Activated effector memory CD4-positive, alpha-beta T cell treated with anti-CD3 and anti-CD28 coated beads, Interleukin-2, amount 50 U/mL, for 16 hours (primary cell): ENCODE data around the gene PLET1.
"Not testable (repeated sequence)": the region's sequence is repeated elsewhere in the genome, so short reads cannot be mapped to it uniquely, and the experiment has no call there.

Experiments used
- DNase-seq: peaks from one replicate; pipeline ENCODE4 v3.0.0-alpha.2; 2020

Gene PLET1

GRCh38 chr11:112210890-112211289 is 49.8 kb downstream of the PLET1 start:
- DNase-seq = no peak

DNA sequence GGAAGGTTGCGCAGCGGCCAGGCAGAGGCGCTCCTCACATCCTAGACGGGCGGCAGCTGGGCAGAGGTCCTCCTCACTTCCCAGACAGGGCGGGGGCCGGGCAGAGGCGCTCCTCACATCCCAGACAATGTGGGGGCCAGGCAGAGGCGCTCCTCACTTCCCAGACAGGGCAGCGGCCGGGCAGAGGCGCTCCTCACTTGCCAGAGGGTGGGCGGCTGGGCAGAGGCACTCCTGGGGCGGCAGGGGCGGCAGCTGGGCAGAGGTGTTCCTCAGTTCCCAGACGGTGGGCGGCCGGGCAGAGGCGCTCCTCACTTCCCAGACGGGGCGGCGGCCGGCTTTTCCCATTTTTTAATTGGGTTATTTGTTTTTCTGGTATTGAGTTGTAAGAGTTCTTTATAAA is 54.6 kb downstream of the PLET1 start:
- DNase-seq = no peak

DNA sequence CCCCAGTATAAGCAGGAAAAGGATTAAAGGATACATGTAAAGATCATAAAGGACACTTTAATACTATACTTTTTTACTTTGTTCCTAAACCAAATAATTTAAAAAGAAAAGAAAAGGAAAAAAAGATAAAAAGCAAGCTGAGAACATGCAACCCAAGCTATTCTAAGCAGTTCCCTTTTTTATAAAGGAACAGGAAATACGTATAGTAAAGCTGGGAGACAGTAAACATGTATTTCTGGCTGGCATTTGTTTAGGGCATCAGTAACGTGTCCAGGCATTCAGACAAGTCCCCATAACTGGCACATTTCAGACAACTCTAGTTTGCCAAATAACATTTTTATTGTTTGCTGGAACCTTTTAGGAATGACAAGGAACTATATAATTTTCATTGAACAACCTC is 60.4 kb downstream of the PLET1 start:
- no peak for DNase-seq

- DNase-seq = not testable (repeated sequence)
Measured at GRCh38 chr11:112199101-112199500, 61.6 kb downstream of the PLET1 start.
